Astrocyte (in vitro differentiated cells and primary cell): ENCODE measurements around the gene DBT. TPM values are rescaled to one million over a fixed set of nuclear protein-coding genes. Genes with fewer than 3 reads are reported as not detected.

ENCODE experiments used
- DNase-seq: peaks from one replicate; pipeline ENCODE4 v3.0.0-alpha.2; 2010; ENCODE audit warnings: low read depth
- FAIRE-seq: peaks from 2 replicates; lab custom pipeline; 2011; peaks lifted over from hg19 to GRCh38; lab: Jason Lieb, UNC
- H2AFZ ChIP-seq: 2 replicates; pipeline ENCODE4 v1.6.0; 2012; ENCODE audit warnings: low read depth, low read length, inconsistent platforms
- H3K27ac ChIP-seq: 2 replicates; pipeline ENCODE4 v1.5.1; 2011; ENCODE audit warnings: low read depth, low read length, inconsistent platforms
- H3K27me3 ChIP-seq: 2 replicates; pipeline ENCODE4 v1.6.0; 2011; ENCODE audit warnings: low read length, inconsistent platforms; ENCODE audit not compliant: insufficient read depth
- H3K36me3 ChIP-seq: 2 replicates; pipeline ENCODE4 v1.5.1; 2011; ENCODE audit warnings: low read length, inconsistent platforms; ENCODE audit not compliant: insufficient read depth
- H3K4me1 ChIP-seq: 2 replicates; pipeline ENCODE4 v1.5.1; 2011; ENCODE audit warnings: low read length, inconsistent platforms; ENCODE audit not compliant: insufficient read depth
- H3K4me2 ChIP-seq: 2 replicates; pipeline ENCODE4 v1.6.0; 2012; ENCODE audit warnings: low read length, inconsistent platforms
- H3K4me3 ChIP-seq: 2 replicates; pipeline ENCODE4 v1.5.1; 2011; ENCODE audit warnings: low read depth, mild to moderate bottlenecking, low read length, inconsistent platforms; ENCODE audit not compliant: insufficient read depth
- H3K79me2 ChIP-seq: 2 replicates; pipeline ENCODE4 v1.6.0; 2012; ENCODE audit warnings: mild to moderate bottlenecking, low read length, inconsistent platforms; ENCODE audit not compliant: insufficient read depth
- H3K9ac ChIP-seq: 2 replicates; pipeline ENCODE4 v1.6.0; 2012; ENCODE audit warnings: mild to moderate bottlenecking, low read length, inconsistent platforms
- H3K9me3 ChIP-seq: 2 replicates; pipeline ENCODE4 v1.5.1; 2012; ENCODE audit warnings: low read depth, mild to moderate bottlenecking, low read length, inconsistent platforms; ENCODE audit not compliant: insufficient read depth
- H4K20me1 ChIP-seq: 2 replicates; pipeline ENCODE4 v1.6.0; 2012; ENCODE audit warnings: low read length, inconsistent platforms; ENCODE audit not compliant: insufficient read depth
- H3K27ac Mint-ChIP-seq: one replicate; pipeline ENCODE4 v1.8.0; 2021; ENCODE audit warnings: mild to moderate bottlenecking, mixed read lengths; ENCODE audit not compliant: unreplicated experiment
- H3K27me3 Mint-ChIP-seq: one replicate; pipeline ENCODE4 v1.8.0; 2021; ENCODE audit warnings: low read depth, mixed read lengths; ENCODE audit not compliant: unreplicated experiment
- H3K36me3 Mint-ChIP-seq: one replicate; pipeline ENCODE4 v1.8.0; 2021; ENCODE audit warnings: low read depth, mixed read lengths; ENCODE audit not compliant: unreplicated experiment
- H3K4me1 Mint-ChIP-seq: one replicate; pipeline ENCODE4 v1.8.0; 2021; ENCODE audit warnings: low read depth, mixed read lengths; ENCODE audit not compliant: unreplicated experiment
- H3K4me3 Mint-ChIP-seq: one replicate; pipeline ENCODE4 v1.8.0; 2021; ENCODE audit warnings: mild to moderate bottlenecking, moderate library complexity, mixed read lengths; ENCODE audit not compliant: unreplicated experiment
- H3K9me3 Mint-ChIP-seq: one replicate; pipeline ENCODE4 v1.8.0; 2021; ENCODE audit warnings: mild to moderate bottlenecking, mixed read lengths; ENCODE audit not compliant: unreplicated experiment
- EZH2 ChIP-seq: IDR thresholded peaks from 2 replicates; pipeline ENCODE4 v1.6.1; 2012; ENCODE audit warnings: mild to moderate bottlenecking, low read length, inconsistent platforms; ENCODE audit not compliant: insufficient read depth
- microRNA-seq: library from miRNA; unstranded; fragments of <30 nt; microRNA quantifications from one replicate; pipeline ENCODE4 v1.2.0, GENCODE V29; 2020
- total RNA-seq: library from RNA; stranded (reverse); gene quantifications from 2 replicates; pipeline ENCODE4 v1.2.1, GENCODE V29; 2021
- TF ChIP-seq, protein P1 (sequence below): IDR thresholded peaks from 2 replicates; pipeline ENCODE4 v1.5.1; 2011; ENCODE audit warnings: low read depth, mild to moderate bottlenecking, inconsistent platforms, low read length, moderate library complexity; ENCODE audit not compliant: insufficient read depth

Gene DBT
- total RNA-seq, 1 donor from 2014 or later = 14.2 TPM

GRCh38 chr1:100137602-100138001, 112.0 kb downstream of the DBT start:
- Histone ChIP-seq H3K4me3 (no peak overlapping the region), H3K79me2 (peaks cover 31% of the 10 kb centered on the region), H4K20me1 (no peaks in the 10 kb centered on the region), H3K4me1 (no peaks in the 10 kb centered on the region), H2AFZ (no peak overlapping the region), H3K9me3 (no peaks in the 10 kb centered on the region), H3K36me3 (peaks cover 33% of the 10 kb centered on the region), H3K27me3 (no peaks in the 10 kb centered on the region), H3K9ac (no peak overlapping the region), H3K4me2 (no peak overlapping the region), H3K27ac (no peak overlapping the region)
- H3K9me3 Mint-ChIP-seq = no peaks in the 10 kb centered on the region
- TF ChIP-seq, protein P1, sequence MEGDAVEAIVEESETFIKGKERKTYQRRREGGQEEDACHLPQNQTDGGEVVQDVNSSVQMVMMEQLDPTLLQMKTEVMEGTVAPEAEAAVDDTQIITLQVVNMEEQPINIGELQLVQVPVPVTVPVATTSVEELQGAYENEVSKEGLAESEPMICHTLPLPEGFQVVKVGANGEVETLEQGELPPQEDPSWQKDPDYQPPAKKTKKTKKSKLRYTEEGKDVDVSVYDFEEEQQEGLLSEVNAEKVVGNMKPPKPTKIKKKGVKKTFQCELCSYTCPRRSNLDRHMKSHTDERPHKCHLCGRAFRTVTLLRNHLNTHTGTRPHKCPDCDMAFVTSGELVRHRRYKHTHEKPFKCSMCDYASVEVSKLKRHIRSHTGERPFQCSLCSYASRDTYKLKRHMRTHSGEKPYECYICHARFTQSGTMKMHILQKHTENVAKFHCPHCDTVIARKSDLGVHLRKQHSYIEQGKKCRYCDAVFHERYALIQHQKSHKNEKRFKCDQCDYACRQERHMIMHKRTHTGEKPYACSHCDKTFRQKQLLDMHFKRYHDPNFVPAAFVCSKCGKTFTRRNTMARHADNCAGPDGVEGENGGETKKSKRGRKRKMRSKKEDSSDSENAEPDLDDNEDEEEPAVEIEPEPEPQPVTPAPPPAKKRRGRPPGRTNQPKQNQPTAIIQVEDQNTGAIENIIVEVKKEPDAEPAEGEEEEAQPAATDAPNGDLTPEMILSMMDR = no peak
- no peak for TF ChIP-seq EZH2
- H3K27ac Mint-ChIP-seq = no peak overlapping the region
- FAIRE-seq = no peak
- H3K4me1 Mint-ChIP-seq = peaks cover 5% of the 10 kb centered on the region
- H3K36me3 Mint-ChIP-seq = no peaks in the 10 kb centered on the region
- H3K4me3 Mint-ChIP-seq = no peak overlapping the region
- no peak for DNase-seq
- no peaks in the 10 kb centered on the region for H3K27me3 Mint-ChIP-seq

Small RNAs within 50 kb of the gene (microRNA-seq; reads per million reads assigned to microRNA genes)
- gene MIR553 = not detected

Other genes with a start within 250 kb of the DBT start
- 3.6 and 3.7 TPM in 2 replicates for gene SASS6, start 116.9 kb downstream of the DBT start, total RNA-seq
- gene TRMT13, start 116.7 kb downstream of the DBT start, total RNA-seq = 9.6 and 11.7 TPM in 2 replicates
- 0.22 and 0.57 TPM in 2 replicates for gene LRRC39, start 71.6 kb downstream of the DBT start, total RNA-seq
- gene RTCA, start 16.4 kb upstream of the DBT start, total RNA-seq = 73.9 and 78.0 TPM in 2 replicates
- gene CDC14A, start 102.7 kb upstream of the DBT start, total RNA-seq = 4.9 and 6.3 TPM in 2 replicates